ENCODE results near the gene ICAM5. TPM values are rescaled to one million over a fixed set of nuclear protein-coding genes. Genes with fewer than 3 reads are reported as not detected.

ICAM5 gene
- total and polyA plus RNA-seq, 9 of the 15 experiments (the other 6 are each of a cell fraction or from before 2014, with no cell fraction given): 0.10 to 114 (median 13.7) TPM

DNA sequence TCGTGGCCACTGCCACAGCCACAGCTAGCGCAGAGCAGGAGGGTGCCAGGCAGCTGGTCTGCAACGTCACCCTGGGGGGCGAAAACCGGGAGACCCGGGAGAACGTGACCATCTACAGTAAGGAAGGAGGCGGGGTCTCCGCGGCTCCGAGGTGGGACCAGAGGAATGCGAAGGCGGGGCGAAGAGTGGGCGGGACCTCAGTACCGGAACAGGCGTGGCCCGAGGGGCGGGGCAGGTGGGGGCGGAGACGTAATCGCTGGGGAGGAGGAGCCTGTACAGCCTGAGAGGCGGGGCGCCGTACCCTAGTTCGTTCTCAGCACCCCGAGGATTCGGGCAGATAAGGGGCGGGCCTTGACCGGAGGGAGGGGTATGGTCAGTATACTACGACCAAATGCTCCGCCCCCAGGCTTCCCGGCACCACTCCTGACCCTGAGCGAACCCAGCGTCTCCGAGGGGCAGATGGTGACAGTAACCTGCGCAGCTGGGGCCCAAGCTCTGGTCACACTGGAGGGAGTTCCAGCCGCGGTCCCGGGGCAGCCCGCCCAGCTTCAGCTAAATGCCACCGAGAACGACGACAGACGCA, 2.5 kb downstream of the ICAM5 start (continued):
- TF ChIP-seq, protein P1, sequence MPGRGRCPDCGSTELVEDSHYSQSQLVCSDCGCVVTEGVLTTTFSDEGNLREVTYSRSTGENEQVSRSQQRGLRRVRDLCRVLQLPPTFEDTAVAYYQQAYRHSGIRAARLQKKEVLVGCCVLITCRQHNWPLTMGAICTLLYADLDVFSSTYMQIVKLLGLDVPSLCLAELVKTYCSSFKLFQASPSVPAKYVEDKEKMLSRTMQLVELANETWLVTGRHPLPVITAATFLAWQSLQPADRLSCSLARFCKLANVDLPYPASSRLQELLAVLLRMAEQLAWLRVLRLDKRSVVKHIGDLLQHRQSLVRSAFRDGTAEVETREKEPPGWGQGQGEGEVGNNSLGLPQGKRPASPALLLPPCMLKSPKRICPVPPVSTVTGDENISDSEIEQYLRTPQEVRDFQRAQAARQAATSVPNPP (IDR thresholded peaks at IDR 0.05; ENCODE audit: borderline replicate concordance, insufficient read depth, insufficient read length): no peak
- TF ChIP-seq, protein P2, sequence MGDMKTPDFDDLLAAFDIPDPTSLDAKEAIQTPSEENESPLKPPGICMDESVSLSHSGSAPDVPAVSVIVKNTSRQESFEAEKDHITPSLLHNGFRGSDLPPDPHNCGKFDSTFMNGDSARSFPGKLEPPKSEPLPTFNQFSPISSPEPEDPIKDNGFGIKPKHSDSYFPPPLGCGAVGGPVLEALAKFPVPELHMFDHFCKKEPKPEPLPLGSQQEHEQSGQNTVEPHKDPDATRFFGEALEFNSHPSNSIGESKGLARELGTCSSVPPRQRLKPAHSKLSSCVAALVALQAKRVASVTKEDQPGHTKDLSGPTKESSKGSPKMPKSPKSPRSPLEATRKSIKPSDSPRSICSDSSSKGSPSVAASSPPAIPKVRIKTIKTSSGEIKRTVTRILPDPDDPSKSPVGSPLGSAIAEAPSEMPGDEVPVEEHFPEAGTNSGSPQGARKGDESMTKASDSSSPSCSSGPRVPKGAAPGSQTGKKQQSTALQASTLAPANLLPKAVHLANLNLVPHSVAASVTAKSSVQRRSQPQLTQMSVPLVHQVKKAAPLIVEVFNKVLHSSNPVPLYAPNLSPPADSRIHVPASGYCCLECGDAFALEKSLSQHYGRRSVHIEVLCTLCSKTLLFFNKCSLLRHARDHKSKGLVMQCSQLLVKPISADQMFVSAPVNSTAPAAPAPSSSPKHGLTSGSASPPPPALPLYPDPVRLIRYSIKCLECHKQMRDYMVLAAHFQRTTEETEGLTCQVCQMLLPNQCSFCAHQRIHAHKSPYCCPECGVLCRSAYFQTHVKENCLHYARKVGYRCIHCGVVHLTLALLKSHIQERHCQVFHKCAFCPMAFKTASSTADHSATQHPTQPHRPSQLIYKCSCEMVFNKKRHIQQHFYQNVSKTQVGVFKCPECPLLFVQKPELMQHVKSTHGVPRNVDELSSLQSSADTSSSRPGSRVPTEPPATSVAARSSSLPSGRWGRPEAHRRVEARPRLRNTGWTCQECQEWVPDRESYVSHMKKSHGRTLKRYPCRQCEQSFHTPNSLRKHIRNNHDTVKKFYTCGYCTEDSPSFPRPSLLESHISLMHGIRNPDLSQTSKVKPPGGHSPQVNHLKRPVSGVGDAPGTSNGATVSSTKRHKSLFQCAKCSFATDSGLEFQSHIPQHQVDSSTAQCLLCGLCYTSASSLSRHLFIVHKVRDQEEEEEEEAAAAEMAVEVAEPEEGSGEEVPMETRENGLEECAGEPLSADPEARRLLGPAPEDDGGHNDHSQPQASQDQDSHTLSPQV (IDR thresholded peaks at IDR 0.05): no peak; the same call in 1 of the 2 replicates
- no peak for TF ChIP-seq BDP1 (IDR thresholded peaks at IDR 0.05; ENCODE audit: insufficient read depth, insufficient read length)
- no peak for TF ChIP-seq PYGO2 (tag; IDR thresholded peaks at IDR 0.05)
- TF ChIP-seq TAF7 (tag; IDR thresholded peaks at IDR 0.05): no peak
- no peak for TF ChIP-seq ZBED1 (IDR thresholded peaks at IDR 0.05)
- TF ChIP-seq ZNF41 (CRISPR knock-in tag; conservative IDR thresholded peaks at IDR 0.05): no peak
- peak; percentile 94 for TF ChIP-seq SP1 (CRISPR knock-in tag; IDR thresholded peaks at IDR 0.05)
- TF ChIP-seq, protein P3, sequence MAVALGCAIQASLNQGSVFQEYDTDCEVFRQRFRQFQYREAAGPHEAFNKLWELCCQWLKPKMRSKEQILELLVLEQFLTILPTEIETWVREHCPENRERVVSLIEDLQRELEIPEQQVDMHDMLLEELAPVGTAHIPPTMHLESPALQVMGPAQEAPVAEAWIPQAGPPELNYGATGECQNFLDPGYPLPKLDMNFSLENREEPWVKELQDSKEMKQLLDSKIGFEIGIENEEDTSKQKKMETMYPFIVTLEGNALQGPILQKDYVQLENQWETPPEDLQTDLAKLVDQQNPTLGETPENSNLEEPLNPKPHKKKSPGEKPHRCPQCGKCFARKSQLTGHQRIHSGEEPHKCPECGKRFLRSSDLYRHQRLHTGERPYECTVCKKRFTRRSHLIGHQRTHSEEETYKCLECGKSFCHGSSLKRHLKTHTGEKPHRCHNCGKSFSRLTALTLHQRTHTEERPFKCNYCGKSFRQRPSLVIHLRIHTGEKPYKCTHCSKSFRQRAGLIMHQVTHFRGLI (CRISPR knock-in tag; IDR thresholded peaks at IDR 0.05): no peak
- TF ChIP-seq, protein P4, sequence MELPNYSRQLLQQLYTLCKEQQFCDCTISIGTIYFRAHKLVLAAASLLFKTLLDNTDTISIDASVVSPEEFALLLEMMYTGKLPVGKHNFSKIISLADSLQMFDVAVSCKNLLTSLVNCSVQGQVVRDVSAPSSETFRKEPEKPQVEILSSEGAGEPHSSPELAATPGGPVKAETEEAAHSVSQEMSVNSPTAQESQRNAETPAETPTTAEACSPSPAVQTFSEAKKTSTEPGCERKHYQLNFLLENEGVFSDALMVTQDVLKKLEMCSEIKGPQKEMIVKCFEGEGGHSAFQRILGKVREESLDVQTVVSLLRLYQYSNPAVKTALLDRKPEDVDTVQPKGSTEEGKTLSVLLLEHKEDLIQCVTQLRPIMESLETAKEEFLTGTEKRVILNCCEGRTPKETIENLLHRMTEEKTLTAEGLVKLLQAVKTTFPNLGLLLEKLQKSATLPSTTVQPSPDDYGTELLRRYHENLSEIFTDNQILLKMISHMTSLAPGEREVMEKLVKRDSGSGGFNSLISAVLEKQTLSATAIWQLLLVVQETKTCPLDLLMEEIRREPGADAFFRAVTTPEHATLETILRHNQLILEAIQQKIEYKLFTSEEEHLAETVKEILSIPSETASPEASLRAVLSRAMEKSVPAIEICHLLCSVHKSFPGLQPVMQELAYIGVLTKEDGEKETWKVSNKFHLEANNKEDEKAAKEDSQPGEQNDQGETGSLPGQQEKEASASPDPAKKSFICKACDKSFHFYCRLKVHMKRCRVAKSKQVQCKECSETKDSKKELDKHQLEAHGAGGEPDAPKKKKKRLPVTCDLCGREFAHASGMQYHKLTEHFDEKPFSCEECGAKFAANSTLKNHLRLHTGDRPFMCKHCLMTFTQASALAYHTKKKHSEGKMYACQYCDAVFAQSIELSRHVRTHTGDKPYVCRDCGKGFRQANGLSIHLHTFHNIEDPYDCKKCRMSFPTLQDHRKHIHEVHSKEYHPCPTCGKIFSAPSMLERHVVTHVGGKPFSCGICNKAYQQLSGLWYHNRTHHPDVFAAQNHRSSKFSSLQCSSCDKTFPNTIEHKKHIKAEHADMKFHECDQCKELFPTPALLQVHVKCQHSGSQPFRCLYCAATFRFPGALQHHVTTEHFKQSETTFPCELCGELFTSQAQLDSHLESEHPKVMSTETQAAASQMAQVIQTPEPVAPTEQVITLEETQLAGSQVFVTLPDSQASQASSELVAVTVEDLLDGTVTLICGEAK (IDR thresholded peaks at IDR 0.05): no peak
- TF ChIP-seq, protein P4 (CRISPR knock-in tag; IDR thresholded peaks at IDR 0.05): no peak

Data from K562 (cell line).